Right forelimb (tissue), 1 donor: ENCODE data around the gene ZC2HC1C.
A peak's percentile ranks its signal among the peaks of the same experiment; 100 is the strongest.
"Not testable (repeated sequence)": the region's sequence is repeated elsewhere in the genome, so short reads cannot be mapped to it uniquely, and the experiment has no call there.

ENCODE experiments used
- DNase-seq: peaks from one replicate; pipeline ENCODE4 v3.0.0-alpha.2; 2018

The ZC2HC1C gene

GRCh38 chr14:75098212-75098611, 28.8 kb downstream of the ZC2HC1C start:
- no peak for DNase-seq

- DNase-seq: no peak
Observed at GRCh38 chr14:75098682-75099081, 29.2 kb downstream of the ZC2HC1C start.

GRCh38 chr14:75101491-75101890, 32.0 kb downstream of the ZC2HC1C start:
- DNase-seq: no peak

GRCh38 chr14:75107186-75107585, 37.7 kb downstream of the ZC2HC1C start:
- DNase-seq: no peak

GRCh38 chr14:75109877-75110276, 40.4 kb downstream of the ZC2HC1C start:
- no peak for DNase-seq

- no peak for DNase-seq
Observed at GRCh38 chr14:75113932-75114539, 44.6 kb downstream of the ZC2HC1C start.

GRCh38 chr14:75119056-75119455, 49.6 kb downstream of the ZC2HC1C start:
- no peak for DNase-seq

GRCh38 chr14:75120541-75121291, 51.3 kb downstream of the ZC2HC1C start:
- no peak for DNase-seq

GRCh38 chr14:75121552-75121951, 52.1 kb downstream of the ZC2HC1C start:
- no peak for DNase-seq

GRCh38 chr14:75123991-75124390, 54.5 kb downstream of the ZC2HC1C start:
- no peak for DNase-seq

GRCh38 chr14:75125617-75126016, 56.2 kb downstream of the ZC2HC1C start:
- no peak for DNase-seq

- DNase-seq: no peak
Observed at GRCh38 chr14:75126121-75126544, 56.7 kb downstream of the ZC2HC1C start.

GRCh38 chr14:75126679-75127473, 57.4 kb downstream of the ZC2HC1C start, which contains the start of gene NEK9:
Gene NEK9 (minus strand): TSS chr14:75127048. CDS start chr14:75126921, 127 bp downstream.
- peak; percentile 96 for DNase-seq

- not testable (repeated sequence) for DNase-seq
Observed at GRCh38 chr14:75127474-75127820, 58.0 kb downstream of the ZC2HC1C start.

GRCh38 chr14:75127903-75128595, 58.6 kb downstream of the ZC2HC1C start:
- DNase-seq: no peak

- DNase-seq: no peak
Observed at GRCh38 chr14:75128596-75128990, 59.2 kb downstream of the ZC2HC1C start.
